CD4-positive, CD25-positive, alpha-beta regulatory T cell (primary cell): ENCODE results near the gene USP36. TPM values are rescaled to one million over a fixed set of nuclear protein-coding genes. Genes with fewer than 3 reads are reported as not detected.
"Not testable (repeated sequence)": the region's sequence is repeated elsewhere in the genome, so short reads cannot be mapped to it uniquely, and the experiment has no call there.

ENCODE experiments used
- ATAC-seq, 2 donors: fragments of 150-1000 bp; cut with Tn5 transposase; one replicate each; pipeline ENCODE4 v1.10.0; 2021; ENCODE audit warnings: low read depth in 2 of 2, moderate number of reproducible peaks in 2 of 2, moderate library complexity in 1 of 2
- DNase-seq, 3 donors: peaks; one replicate each; pipeline versions ENCODE4 v3.0.0 to v3.0.0-alpha.2; 2012 to 2022; ENCODE audit warnings: mixed read lengths in 1 of 3
- H3K27ac ChIP-seq: one replicate; pipeline ENCODE4 v1.7.0; 2013; ENCODE audit warnings: mild to moderate bottlenecking, low read length; ENCODE audit not compliant: insufficient read depth, poor library complexity, severe bottlenecking
- H3K27me3 ChIP-seq: one replicate; pipeline ENCODE4 v1.7.0; 2013; ENCODE audit warnings: low read length; ENCODE audit not compliant: control insufficient read depth, insufficient read depth
- H3K36me3 ChIP-seq: one replicate; pipeline ENCODE4 v1.7.0; 2013; ENCODE audit warnings: mild to moderate bottlenecking, low read length, moderate library complexity; ENCODE audit not compliant: control insufficient read depth, insufficient read depth
- H3K4me1 ChIP-seq: 2 replicates; pipeline ENCODE4 v1.7.0; 2013; ENCODE audit warnings: mild to moderate bottlenecking, low read length; ENCODE audit not compliant: insufficient read depth, control insufficient read depth, poor library complexity, severe bottlenecking
- H3K4me3 ChIP-seq: one replicate; pipeline ENCODE4 v1.7.0; 2013; ENCODE audit warnings: low read depth, mild to moderate bottlenecking, low read length, moderate library complexity
- H3K9me3 ChIP-seq, 2 experiments: 1 replicate in 1 of 2; 2 replicates in 1 of 2; pipeline ENCODE4 v1.7.0; 2013; ENCODE audit warnings: low read length in 2 of 2, mild to moderate bottlenecking in 1 of 2, moderate library complexity in 1 of 2; ENCODE audit not compliant: control insufficient read depth in 2 of 2
- H3K27ac Mint-ChIP-seq, 3 donors: one replicate each; pipeline ENCODE4 v1.8.0; 2020 to 2022; ENCODE audit warnings: mild to moderate bottlenecking in 3 of 3, mixed read lengths in 3 of 3, moderate library complexity in 2 of 3
- H3K27me3 Mint-ChIP-seq: one replicate; pipeline ENCODE4 v1.8.0; 2022; ENCODE audit warnings: mild to moderate bottlenecking, mixed read lengths
- H3K36me3 Mint-ChIP-seq: one replicate; pipeline ENCODE4 v1.8.0; 2020; ENCODE audit warnings: mixed read lengths
- H3K4me1 Mint-ChIP-seq, 4 donors: one replicate each; pipeline ENCODE4 v1.8.0; 2020 to 2022; ENCODE audit warnings: mixed read lengths in 4 of 4, mild to moderate bottlenecking in 1 of 4
- H3K4me3 Mint-ChIP-seq, 4 donors: one replicate each; pipeline ENCODE4 v1.8.0; 2020 to 2022; ENCODE audit warnings: mild to moderate bottlenecking in 4 of 4, mixed read lengths in 4 of 4, moderate library complexity in 3 of 4
- H3K9me3 Mint-ChIP-seq, 7 donors: one replicate each; pipeline ENCODE4 v1.8.0; 2020 to 2022; ENCODE audit warnings: mixed read lengths in 7 of 7, mild to moderate bottlenecking in 3 of 7, moderate library complexity in 2 of 7
- polyA plus RNA-seq, 4 donors: library from polyadenylated mRNA; unstranded; fragments of 300-500 nt; fragmentation: Illumina TruSeq; gene quantifications; one replicate each; pipeline ENCODE4 v1.2.3, GENCODE V29; 2021
- total RNA-seq: library from RNA; stranded (reverse); gene quantifications from one replicate; pipeline ENCODE4 v1.2.3, GENCODE V29; 2022

USP36 gene
- total and polyA plus RNA-seq, 5 donors from 2014 or later = 19.6 to 407 (median 21.3) TPM

DNA sequence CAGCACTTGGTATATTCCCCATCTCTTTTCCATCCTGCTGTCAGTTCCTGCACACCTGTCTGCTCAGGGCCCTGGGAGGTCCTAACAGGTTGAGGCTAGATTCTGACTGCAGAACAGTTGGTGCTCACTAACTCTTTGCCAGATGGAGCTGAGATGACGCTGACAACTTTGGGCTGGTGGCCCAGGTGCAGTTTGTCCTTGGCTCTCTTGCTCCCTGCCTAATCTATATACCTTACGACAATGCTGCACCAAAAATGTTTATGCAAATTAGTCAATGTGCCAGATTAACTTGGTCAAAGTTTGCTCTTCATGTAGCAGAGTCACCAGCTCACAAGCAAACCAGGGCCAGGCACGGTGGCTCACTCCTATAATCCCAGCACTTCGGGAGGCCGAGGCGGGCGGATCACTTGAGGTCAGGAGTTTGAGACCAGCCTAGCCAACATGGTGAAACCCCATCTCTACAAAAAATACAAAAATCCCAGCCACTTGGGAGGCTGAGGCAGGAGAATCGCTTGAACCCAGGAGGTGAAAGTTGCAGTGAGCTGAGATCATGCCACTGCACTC is 36.4 kb upstream of the USP36 start:
- H3K27ac Mint-ChIP-seq = peak overlapping the region in 1 of 3 donors; percentile 62
- peaks cover 0 to 34% (median 6%) of the 10 kb centered on the region in 4 donors for H3K4me1 Mint-ChIP-seq
- not testable (repeated sequence) for DNase-seq, ATAC-seq, H3K4me3 Mint-ChIP-seq, H3K4me3 ChIP-seq, H3K9me3 ChIP-seq, H3K36me3 ChIP-seq, H3K9me3 Mint-ChIP-seq, H3K27me3 ChIP-seq, H3K27ac ChIP-seq, H3K36me3 Mint-ChIP-seq, H3K27me3 Mint-ChIP-seq
- peaks cover 15% of the 10 kb centered on the region for H3K4me1 ChIP-seq

DNA sequence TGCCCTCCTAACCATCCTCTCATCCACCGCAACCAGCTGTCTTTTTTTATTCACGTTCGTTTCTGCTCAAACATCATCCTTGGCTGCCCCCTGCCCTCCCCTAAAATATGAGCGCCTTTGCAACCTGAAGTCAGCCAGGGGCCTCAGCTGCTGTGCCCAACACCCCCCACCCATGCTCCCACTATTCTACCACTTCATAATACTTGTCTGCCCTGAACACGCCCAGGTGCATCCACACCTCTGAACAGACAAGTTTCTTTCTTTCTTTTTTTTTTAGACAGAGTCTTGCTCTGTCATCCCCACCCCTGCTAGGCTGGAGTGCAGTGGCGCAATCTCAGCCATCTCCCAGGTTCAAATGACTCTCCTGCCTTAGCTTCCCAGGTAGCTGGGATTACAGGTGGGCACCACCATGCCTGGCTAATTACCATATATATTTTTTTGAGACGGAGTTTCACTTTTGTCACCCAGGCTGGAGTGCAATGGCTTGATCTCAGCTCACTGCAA is 35.5 kb upstream of the USP36 start:
- H3K27ac Mint-ChIP-seq = no peak overlapping the region
- H3K9me3 ChIP-seq = no peaks in the 10 kb centered on the region

DNA sequence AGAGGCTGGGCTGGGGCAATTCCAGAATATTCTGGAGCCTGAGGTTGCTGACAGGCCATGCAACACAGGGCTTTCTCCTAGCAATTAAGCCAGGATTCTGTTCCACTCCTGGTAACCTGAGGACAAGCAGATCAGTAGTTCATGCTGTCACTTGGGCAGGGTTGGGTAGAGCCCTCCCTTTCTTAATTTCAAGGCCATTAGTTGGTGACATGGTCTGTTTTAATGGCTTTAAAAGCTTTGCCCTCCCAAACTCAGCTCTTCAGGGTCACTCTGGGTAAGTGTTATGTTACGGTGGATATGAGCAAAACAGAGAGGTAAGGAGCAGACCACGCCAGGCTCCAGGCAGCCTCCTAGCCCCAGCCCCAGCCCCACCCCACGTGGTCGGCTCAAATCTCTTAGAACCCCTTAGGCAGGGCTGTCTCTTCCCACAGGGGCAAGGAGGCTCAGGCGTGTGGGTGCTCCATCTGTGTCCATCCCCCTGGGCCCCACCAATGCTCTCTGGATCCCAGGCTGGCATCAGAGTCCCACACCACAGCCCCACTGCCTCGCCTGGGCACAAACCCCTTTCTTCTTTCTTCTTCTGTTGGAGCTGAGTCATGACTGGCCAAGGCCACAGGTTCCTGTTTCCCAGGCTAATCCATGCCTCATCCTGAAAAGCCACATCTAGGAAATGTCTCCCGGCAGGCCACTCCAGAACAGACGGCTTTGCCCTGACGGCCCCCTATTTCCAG is 34.9 kb upstream of the USP36 start:
- Histone ChIP-seq H3K27ac (no peak overlapping the region), H3K4me3 (no peak overlapping the region), H3K9me3 (no peaks in the 10 kb centered on the region), H3K27me3 (no peaks in the 10 kb centered on the region), H3K4me1 (peaks cover 15% of the 10 kb centered on the region), H3K36me3 (no peaks in the 10 kb centered on the region)
- ATAC-seq (no peak), DNase-seq (no peak)
- H3K4me1 Mint-ChIP-seq = peaks cover 0 to 30% (median 6%) of the 10 kb centered on the region in 4 donors
- H3K27ac Mint-ChIP-seq = peak overlapping the region in 1 of 3 donors; percentile 48
- H3K36me3 Mint-ChIP-seq = no peaks in the 10 kb centered on the region
- H3K9me3 Mint-ChIP-seq = no peaks in the 10 kb centered on the region
- H3K4me3 Mint-ChIP-seq = no peak overlapping the region
- peaks cover 5% of the 10 kb centered on the region for H3K27me3 Mint-ChIP-seq

More for the DNA sequence above, 35.5 kb upstream of the USP36 start:
- H3K36me3 Mint-ChIP-seq = no peaks in the 10 kb centered on the region
- Histone ChIP-seq H3K27ac (no peak overlapping the region), H3K4me1 (peaks cover 15% of the 10 kb centered on the region), H3K36me3 (no peaks in the 10 kb centered on the region), H3K4me3 (no peak overlapping the region), H3K27me3 (no peaks in the 10 kb centered on the region)
- no peak overlapping the region for H3K4me3 Mint-ChIP-seq
- no peak for ATAC-seq
- H3K9me3 Mint-ChIP-seq = no peaks in the 10 kb centered on the region
- peaks cover 5% of the 10 kb centered on the region for H3K27me3 Mint-ChIP-seq
- peaks cover 0 to 32% (median 6%) of the 10 kb centered on the region in 4 donors for H3K4me1 Mint-ChIP-seq
- no peak for DNase-seq

DNA sequence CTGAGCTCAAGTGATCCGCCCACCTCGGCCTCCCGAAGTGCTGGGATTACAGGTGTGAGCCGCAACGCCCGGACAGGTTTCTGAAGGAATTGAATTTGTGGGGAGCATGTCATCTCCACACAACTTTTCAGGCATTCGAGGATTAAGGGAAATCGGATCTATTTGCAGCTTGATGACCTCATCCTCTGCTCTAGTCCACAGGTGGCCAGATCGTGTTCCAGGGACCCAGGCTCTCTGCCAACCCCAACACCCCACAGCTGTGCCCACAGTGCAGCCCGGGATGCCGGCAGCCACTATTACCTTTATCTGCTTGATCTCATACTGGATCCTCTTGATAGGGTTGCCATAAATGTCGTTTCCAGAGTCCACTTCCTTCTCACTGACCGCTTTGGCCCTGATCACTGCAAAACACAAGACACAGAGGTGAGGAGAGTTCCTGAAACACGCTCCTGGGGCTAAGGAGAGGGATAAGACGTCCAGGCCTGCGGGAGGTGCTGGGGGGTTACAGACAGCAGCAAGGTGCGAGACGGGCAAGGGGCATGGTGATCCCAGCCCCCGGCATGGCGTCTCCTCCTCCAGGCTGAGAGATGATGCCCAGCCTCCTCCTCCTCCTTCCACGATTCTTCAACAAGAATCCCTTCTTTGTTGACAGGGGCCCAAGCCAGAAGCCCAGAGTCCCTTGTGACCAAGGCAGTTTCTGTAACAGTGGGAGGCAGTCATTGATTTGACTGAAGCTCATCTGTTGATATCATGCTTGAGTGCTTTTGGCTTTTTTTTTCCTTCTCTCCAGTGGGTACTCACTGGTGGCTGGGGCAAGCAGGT is 33.1 kb upstream of the USP36 start:
- Histone ChIP-seq H3K4me1 (peaks cover 2% of the 10 kb centered on the region), H3K27me3 (no peaks in the 10 kb centered on the region), H3K9me3 (no peaks in the 10 kb centered on the region), H3K4me3 (no peak overlapping the region), H3K27ac (no peak overlapping the region), H3K36me3 (no peaks in the 10 kb centered on the region)
- DNase-seq = no peak
- Mint-ChIP-seq H3K9me3 (no peaks in the 10 kb centered on the region), H3K27ac (peak overlapping the region in 1 of 3 donors; percentile 46), H3K4me1 (peaks cover 0 to 14% (median 0%) of the 10 kb centered on the region in 4 donors), H3K36me3 (peaks cover 3% of the 10 kb centered on the region), H3K27me3 (peaks cover 5% of the 10 kb centered on the region), H3K4me3 (no peak overlapping the region)
- no peak for ATAC-seq

DNA sequence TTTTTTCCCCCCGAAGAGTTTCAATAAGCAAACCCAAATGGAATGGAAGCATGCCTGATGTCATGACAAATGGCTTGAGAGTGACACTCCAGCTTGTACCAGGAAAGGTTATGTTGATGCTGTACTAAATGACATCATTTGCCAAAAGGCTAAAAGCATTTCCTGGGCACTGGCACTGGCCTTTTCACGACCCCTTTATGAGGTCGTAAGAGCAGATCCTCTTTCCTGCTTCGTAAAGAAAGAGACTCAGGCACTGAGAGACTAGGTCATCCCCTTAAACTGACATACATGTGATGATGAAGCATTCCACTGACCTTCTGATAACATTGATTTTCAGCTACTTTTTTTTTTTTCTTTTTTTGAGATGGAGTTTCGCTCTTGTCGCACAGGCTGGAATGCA is 31.9 kb upstream of the USP36 start:
- ATAC-seq (no peak), DNase-seq (no peak)
- Mint-ChIP-seq H3K4me1 (peaks cover 0 to 7% (median 0%) of the 10 kb centered on the region in 4 donors), H3K9me3 (no peaks in the 10 kb centered on the region), H3K27ac (no peak overlapping the region), H3K36me3 (peaks cover 3% of the 10 kb centered on the region), H3K4me3 (no peak overlapping the region), H3K27me3 (peaks cover 5% of the 10 kb centered on the region)
- Histone ChIP-seq H3K9me3 (no peaks in the 10 kb centered on the region), H3K4me1 (no peaks in the 10 kb centered on the region), H3K36me3 (no peaks in the 10 kb centered on the region), H3K27ac (no peak overlapping the region), H3K27me3 (no peaks in the 10 kb centered on the region), H3K4me3 (no peak overlapping the region)

DNA sequence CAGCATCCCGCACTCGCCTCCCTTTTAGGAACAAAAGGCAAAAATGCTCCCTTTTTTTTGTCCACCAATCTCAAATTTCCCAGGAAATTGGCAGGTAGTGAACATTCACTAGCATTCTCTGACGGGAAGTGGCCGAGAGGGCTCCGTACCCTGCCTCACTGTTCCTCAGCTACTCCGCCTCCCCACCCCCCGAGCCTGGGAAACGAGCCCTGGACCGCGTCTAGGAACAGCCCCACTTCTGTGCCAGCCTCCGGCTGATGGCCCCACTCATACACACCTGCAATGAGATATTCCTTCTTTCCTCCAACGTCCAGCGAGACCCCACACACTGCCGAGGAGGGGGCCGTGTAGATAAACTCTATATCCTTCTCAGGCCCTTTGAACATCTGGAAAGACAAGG is 30.0 kb upstream of the USP36 start:
- no peak overlapping the region for H3K27ac Mint-ChIP-seq
- no peaks in the 10 kb centered on the region for H3K36me3 ChIP-seq
- H3K9me3 Mint-ChIP-seq = no peaks in the 10 kb centered on the region

DNA sequence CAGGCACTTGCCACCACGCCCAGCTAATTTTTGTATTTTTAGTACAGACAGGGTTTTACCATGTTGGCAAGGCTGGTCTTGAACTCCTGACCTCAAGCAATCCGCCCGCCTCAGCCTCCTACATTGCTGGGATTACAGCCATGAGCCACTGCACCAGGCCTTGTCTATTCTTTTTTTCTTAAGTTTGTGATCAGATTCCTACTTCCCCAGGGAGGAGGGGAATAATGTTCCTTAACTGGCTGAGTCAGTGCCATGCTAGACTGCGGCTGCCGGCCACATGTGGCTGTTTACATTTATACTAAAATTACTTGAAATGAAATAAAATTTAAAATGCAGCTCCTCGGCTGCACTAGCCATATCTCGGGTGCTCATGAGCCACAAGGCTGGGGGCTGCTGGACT is 27.8 kb upstream of the USP36 start:
- no peak overlapping the region for H3K4me3 ChIP-seq

More for the DNA sequence above, 30.0 kb upstream of the USP36 start:
- Histone ChIP-seq H3K27ac (no peak overlapping the region), H3K9me3 (no peaks in the 10 kb centered on the region), H3K4me1 (no peaks in the 10 kb centered on the region), H3K27me3 (no peaks in the 10 kb centered on the region), H3K4me3 (no peak overlapping the region)
- DNase-seq (no peak), ATAC-seq (no peak)
- peaks cover 3% of the 10 kb centered on the region for H3K27me3 Mint-ChIP-seq
- peaks cover 3% of the 10 kb centered on the region for H3K36me3 Mint-ChIP-seq
- H3K4me3 Mint-ChIP-seq = no peak overlapping the region
- H3K4me1 Mint-ChIP-seq = peaks cover 0 to 5% (median 2%) of the 10 kb centered on the region in 4 donors

More for the DNA sequence above, 27.8 kb upstream of the USP36 start:
- DNase-seq (no peak), ATAC-seq (no peak)
- H3K27me3 Mint-ChIP-seq = peaks cover 9% of the 10 kb centered on the region
- H3K4me1 Mint-ChIP-seq = peaks cover 0 to 5% (median 3%) of the 10 kb centered on the region in 4 donors
- no peaks in the 10 kb centered on the region for H3K36me3 ChIP-seq
- peaks cover 3% of the 10 kb centered on the region for H3K36me3 Mint-ChIP-seq
- H3K27ac Mint-ChIP-seq = no peak overlapping the region
- no peak overlapping the region for H3K4me3 Mint-ChIP-seq
- no peaks in the 10 kb centered on the region for H3K9me3 ChIP-seq
- H3K9me3 Mint-ChIP-seq = no peaks in the 10 kb centered on the region
- H3K27me3 ChIP-seq = no peaks in the 10 kb centered on the region
- no peak overlapping the region for H3K27ac ChIP-seq
- no peaks in the 10 kb centered on the region for H3K4me1 ChIP-seq
